ENCODE results near the gene MAPK8IP1. TPM values are rescaled to one million over a fixed set of nuclear protein-coding genes. Genes with fewer than 3 reads are reported as not detected.
A peak's percentile ranks its signal among the peaks of the same experiment; 100 is the strongest.

MAPK8IP1 gene
- total RNA-seq, 1 donor from 2014 or later, result 6.0 TPM

DNA sequence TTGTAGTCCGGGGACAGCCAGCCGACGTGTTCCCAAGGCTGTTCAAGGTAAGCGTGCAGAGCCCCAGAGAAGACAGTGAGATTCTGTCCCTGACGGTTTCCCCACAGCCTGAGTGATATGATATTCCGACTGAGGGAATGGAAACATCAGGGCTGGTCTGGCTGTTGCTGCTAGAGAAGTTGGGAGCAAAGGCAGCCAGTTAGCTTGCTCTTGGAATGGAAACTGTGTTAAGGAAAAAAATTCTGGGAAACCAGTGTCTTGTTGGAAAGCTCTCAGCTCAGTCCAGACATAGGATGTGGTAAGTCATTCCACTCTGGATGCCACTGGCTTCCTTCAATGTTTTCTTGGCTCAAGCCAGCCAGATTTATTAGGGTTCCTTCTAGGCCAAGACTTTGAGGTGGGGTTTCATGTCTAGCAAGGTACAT is 29.4 kb upstream of the MAPK8IP1 start:
- intact Hi-C loops (cut with DNase I), result no loop called here
- H3K4me1 ChIP-seq, result peaks cover 41 to 81% of the 10 kb centered on the region in 2 donors
- peak overlapping the region; percentile 78 to 86 for H3K27ac ChIP-seq

DNA sequence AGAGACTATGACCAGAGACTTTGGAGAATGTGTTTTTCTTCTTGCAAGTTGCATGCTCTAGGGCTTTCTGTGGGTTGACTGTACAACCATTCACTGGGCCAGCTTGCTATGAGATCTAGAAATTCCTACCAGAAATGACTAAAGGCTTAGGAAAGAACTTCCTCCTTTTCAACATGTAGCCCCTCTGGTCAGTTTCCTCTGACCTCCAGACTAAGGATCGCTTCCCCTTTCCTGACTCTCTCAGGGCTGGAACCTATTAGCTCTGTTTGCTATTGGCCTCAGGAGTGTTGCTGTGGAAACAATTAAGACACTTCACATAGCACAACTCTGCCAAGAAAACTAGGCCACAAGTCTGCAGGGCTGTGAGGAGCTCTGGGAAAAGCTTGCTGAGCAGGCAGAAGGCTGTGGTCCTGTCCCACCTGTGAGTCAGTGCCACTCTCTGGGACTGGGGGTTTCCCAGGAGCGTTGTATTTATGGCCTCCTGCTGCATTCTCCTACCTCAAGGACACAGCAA is 27.4 kb upstream of the MAPK8IP1 start:
- Histone ChIP-seq H3K4me1 (peaks cover 37 to 67% of the 10 kb centered on the region in 2 donors), H3K27me3 (no peaks in the 10 kb centered on the region), H3K9me3 (no peaks in the 10 kb centered on the region), H3K36me3 (peaks cover 30 to 38% of the 10 kb centered on the region in 2 donors), H3K27ac (peak overlapping the region; percentile 78 to 86), H3K4me3 (no peak overlapping the region)
- DNase-seq (ENCODE audit: low spot score in 2 of 2), result peak; percentile 35 to 85
- TF ChIP-seq, protein P1, sequence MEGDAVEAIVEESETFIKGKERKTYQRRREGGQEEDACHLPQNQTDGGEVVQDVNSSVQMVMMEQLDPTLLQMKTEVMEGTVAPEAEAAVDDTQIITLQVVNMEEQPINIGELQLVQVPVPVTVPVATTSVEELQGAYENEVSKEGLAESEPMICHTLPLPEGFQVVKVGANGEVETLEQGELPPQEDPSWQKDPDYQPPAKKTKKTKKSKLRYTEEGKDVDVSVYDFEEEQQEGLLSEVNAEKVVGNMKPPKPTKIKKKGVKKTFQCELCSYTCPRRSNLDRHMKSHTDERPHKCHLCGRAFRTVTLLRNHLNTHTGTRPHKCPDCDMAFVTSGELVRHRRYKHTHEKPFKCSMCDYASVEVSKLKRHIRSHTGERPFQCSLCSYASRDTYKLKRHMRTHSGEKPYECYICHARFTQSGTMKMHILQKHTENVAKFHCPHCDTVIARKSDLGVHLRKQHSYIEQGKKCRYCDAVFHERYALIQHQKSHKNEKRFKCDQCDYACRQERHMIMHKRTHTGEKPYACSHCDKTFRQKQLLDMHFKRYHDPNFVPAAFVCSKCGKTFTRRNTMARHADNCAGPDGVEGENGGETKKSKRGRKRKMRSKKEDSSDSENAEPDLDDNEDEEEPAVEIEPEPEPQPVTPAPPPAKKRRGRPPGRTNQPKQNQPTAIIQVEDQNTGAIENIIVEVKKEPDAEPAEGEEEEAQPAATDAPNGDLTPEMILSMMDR (IDR thresholded peaks at IDR 0.05), result no peak
- intact Hi-C loops (cut with DNase I), result loop anchor here (2.0 kb wide), 1 partner anchor 15 kb away; no protein-coding TSS in a partner anchor

More for the DNA sequence above, 29.4 kb upstream of the MAPK8IP1 start:
- H3K27me3 ChIP-seq, result no peaks in the 10 kb centered on the region
- no peak overlapping the region for H3K4me3 ChIP-seq
- TF ChIP-seq, protein P1 (IDR thresholded peaks at IDR 0.05), result no peak
- H3K9me3 ChIP-seq, result no peaks in the 10 kb centered on the region
- peaks cover 10 to 18% of the 10 kb centered on the region in 2 donors for H3K36me3 ChIP-seq
- peak in 1 of 2 donors; percentile 66 for DNase-seq (ENCODE audit: low spot score in 2 of 2)

DNA sequence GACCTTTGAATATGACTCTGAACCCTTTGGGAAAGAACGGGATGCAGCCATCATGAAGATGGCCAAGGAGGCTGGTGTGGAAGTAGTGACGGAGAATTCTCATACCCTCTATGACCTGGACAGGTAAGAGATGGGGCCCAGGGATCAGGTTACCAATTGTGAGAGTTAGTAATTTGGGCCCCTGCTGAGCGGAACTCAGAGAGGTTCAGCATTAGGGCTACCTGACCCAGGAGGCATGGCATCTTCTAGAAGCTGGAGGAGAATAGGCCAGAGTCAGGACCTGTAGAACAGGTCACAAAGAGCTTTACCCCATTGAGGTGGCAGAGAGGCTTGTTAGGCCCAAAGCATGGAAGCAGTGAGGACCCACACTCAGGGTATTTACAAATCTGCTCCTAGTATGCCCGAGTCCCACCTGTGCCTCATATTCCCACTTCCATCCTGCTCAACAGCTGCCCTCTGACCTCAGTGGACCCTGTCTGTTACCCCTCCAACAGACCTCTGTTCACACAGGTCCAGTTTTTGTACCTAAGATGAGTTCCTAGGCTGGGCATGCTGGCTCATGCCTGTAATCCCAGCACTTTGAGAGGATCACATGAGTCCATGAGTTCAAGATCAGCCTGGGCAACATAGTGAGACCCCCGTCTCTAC is 26.6 kb upstream of the MAPK8IP1 start:
- Histone ChIP-seq H3K36me3 (peaks cover 38 to 47% of the 10 kb centered on the region in 2 donors), H3K27ac (peak overlapping the region; percentile 78 to 86), H3K27me3 (no peaks in the 10 kb centered on the region), H3K4me3 (peak overlapping the region in 1 of 2 donors; percentile 17), H3K9me3 (no peaks in the 10 kb centered on the region), H3K4me1 (peaks cover 32 to 62% of the 10 kb centered on the region in 2 donors)
- intact Hi-C loops (cut with DNase I), result loop anchor here (1.0 to 2.0 kb wide), 2 partner anchors 12 to 16 kb away; partner anchors contain the start of gene CRY2
- TF ChIP-seq, protein P1 (IDR thresholded peaks at IDR 0.05), result no peak
- peak in 1 of 2 donors; percentile 52 for DNase-seq (ENCODE audit: low spot score in 2 of 2)

DNA sequence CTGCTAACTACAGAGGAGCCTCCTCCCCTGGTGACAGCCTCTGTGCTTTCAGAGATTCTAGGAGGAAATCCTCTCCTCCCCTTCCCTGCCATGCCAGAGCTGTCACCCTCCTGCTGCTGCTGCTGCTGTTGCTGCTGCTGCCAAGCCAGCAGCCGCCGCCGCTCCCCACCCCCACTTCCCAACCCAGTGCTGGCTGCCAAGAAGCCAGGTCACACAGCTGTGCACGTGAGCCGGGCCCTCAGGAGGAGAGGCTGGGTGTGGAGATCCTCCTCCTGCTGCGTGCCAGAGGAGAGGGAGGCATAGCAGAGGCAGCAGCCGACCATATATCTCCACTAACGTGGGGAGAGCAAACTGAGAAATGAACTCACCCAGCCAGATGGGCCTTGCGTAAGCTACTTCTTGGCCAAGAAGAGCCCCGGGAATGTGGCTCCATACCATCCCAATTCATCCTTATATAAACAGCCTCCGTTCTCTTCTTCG is 25.8 kb upstream of the MAPK8IP1 start:
- no peaks in the 10 kb centered on the region for H3K9me3 ChIP-seq
- peak overlapping the region in 1 of 2 donors; percentile 17 for H3K4me3 ChIP-seq
- H3K27me3 ChIP-seq, result no peaks in the 10 kb centered on the region
- peak overlapping the region; percentile 78 to 86 for H3K27ac ChIP-seq
- intact Hi-C loops (cut with DNase I), result loop anchor here (1.0 to 2.0 kb wide), 2 partner anchors 12 to 17 kb away; partner anchors contain the start of gene CRY2
- peaks cover 29 to 55% of the 10 kb centered on the region in 2 donors for H3K4me1 ChIP-seq
- H3K36me3 ChIP-seq, result peaks cover 46 to 55% of the 10 kb centered on the region in 2 donors
- DNase-seq (ENCODE audit: low spot score in 2 of 2), result peak; percentile 71 to 92
- TF ChIP-seq, protein P1 (IDR thresholded peaks at IDR 0.05), result no peak

DNA sequence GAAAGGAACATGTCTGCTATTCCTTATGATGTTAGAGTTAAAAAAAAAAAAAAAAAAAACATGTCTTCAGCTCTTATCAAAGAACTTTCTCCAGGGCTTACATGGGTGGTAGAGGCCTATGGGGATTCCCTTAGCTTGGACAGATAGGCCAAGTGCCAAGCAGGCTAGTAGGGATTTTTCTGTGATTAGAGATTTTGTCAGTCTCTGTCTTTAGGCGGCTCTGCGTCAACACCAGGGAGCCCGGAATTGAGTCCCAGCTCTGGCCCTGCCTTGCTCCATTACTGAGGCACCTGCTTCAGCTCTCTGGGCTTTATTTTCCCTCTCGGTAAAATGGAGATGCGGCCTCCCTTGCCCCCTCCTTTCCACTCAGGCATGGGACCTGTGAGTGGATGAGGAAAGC is 25.1 kb upstream of the MAPK8IP1 start:
- no peak overlapping the region for H3K4me3 ChIP-seq
- intact Hi-C loops (cut with DNase I), result no loop called here
- H3K4me1 ChIP-seq, result peaks cover 25 to 48% of the 10 kb centered on the region in 2 donors
- TF ChIP-seq, protein P1 (IDR thresholded peaks at IDR 0.05), result no peak
- H3K36me3 ChIP-seq, result peaks cover 52 to 61% of the 10 kb centered on the region in 2 donors
- H3K9me3 ChIP-seq, result no peaks in the 10 kb centered on the region
- H3K27ac ChIP-seq, result peak overlapping the region; percentile 78 to 86
- peak in 1 of 2 donors; percentile 50 for DNase-seq (ENCODE audit: low spot score in 2 of 2)
- no peaks in the 10 kb centered on the region for H3K27me3 ChIP-seq
